Glomerular visceral epithelial cell (primary cell): ENCODE results near the gene AGAP1.
A peak's percentile ranks its signal among the peaks of the same experiment; 100 is the strongest.
"Not testable (repeated sequence)": the region's sequence is repeated elsewhere in the genome, so short reads cannot be mapped to it uniquely, and the experiment has no call there.

Source experiments
- DNase-seq: peaks from one replicate; pipeline ENCODE4 v3.0.0-alpha.2; 2016; ENCODE audit errors: extremely low spot score

Gene AGAP1

GRCh38 chr2:235592430-235592829 lies 98.6 kb downstream of the AGAP1 start:
- DNase-seq = no peak

GRCh38 chr2:235592836-235593235 lies 99.0 kb downstream of the AGAP1 start:
- DNase-seq = no peak

GRCh38 chr2:235594041-235594440 lies 100.2 kb downstream of the AGAP1 start:
- peak; percentile 74 for DNase-seq

- no peak for DNase-seq
These were observed 101.1 kb downstream of the AGAP1 start for GRCh38 chr2:235594964-235595363.

DNA sequence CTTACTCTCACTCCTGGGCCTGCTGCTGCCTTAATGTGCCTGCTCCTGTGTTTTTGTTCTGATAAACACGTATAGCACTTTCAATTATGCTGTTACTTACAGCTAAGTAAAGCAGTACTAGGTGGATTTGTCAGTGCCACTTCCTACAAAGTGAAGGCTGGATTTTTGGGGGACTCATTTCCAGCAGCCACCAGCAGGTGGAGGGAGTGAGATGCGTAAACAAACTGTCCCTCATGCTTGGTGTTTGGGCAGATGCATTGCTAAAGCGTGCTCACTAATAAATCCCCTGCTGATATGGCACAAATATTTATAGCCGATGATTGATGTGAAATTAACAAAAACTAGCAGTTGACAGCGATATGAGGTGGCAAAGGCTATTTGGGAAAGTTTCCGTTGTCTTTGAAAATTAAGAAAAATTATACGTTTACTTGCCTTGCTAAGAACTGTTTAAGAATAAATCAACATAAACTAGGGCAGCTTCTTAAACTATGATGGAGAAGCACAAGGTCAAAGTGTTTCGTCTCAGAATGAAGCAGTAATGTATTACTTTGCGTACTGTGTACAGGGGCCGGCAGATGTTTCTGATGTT lies 101.7 kb downstream of the AGAP1 start:
- peak; percentile 71 for DNase-seq

DNA sequence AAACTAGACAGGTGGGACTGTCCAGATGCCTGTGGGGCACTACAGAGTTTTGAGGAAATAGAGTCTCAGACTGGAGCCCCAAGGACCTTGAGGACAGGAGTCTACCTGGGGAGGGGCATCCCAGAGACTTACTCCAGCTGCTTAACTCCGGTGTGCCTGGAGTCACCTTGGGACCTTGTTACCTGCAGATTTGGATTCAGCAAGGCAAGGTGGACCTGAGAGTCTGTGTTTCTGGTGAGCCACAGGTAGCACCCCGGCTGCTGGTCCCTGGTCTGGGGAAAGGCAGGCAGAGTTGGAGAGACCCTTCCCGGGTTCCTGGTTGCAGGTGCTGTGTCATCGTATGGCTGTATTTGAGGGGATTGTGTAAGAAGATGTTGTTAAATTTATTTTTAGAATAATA lies 102.4 kb downstream of the AGAP1 start:
- no peak for DNase-seq

GRCh38 chr2:235597081-235597615 lies 103.3 kb downstream of the AGAP1 start:
- DNase-seq = no peak

DNA sequence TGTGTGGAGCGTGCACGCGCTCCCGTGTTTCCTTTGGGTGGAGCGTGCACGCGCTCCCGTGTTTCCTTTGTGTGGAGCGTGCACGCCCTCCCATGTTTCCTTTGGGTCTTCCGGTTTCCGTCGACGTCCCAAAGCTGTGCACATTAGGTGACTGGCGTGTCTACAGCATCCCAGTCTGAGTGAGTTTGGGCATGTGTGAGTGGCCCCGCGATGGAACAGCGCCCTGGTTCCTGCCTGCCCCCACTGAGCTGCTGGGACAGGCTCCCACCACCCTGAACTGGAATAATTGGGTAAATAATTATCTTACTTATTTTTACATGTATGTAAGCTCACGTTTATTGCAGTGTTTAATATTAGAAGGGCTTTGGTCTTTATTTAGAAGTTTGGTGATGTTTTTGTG lies 104.2 kb downstream of the AGAP1 start:
- DNase-seq = no peak

DNA sequence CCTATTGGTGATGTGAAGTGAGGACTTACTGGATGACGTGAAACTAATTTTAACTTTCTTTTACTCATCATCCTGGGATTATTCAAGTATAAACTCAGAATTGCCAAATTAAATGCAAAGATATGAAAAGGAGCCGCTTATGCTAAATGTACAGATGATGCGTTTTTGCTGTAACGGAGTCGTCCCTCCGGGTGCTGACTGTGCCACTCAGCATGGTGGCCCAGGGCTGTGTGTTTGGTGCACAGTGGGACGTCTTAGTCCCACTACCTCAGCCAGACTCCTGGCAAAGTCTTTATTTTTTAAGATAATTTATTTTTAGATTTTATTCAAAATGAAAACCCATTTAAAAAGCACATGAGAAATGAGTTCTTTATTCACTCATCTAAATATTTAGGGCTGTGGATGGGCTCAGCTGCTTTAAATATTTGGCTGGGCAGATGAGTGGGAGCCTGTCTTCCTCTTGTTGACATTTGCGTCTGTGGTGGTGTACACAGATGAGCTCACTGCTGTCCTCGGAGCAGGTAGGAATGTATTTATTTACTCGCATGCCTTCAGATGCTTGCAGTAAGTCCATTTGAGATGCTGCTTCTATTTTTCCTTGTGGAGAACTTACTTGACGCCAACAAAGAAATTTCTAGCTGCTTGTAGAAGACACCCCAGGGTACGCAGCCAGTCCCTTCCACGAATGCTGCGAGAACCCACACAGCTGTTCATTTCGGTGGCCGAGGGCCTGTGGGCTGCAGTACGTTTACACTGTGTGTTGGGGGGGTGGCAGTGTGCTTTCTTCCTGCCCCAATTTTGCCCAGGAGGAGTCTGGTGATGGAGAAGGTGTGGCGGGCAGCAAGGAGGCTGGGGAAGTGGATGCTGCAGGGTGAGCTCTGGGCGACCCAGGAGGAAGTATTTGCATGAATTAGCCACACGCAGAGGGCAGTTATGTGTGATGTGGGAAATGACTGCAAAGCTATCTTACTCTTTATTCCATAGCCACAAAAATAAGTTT lies 105.0 kb downstream of the AGAP1 start:
- no peak for DNase-seq

DNA sequence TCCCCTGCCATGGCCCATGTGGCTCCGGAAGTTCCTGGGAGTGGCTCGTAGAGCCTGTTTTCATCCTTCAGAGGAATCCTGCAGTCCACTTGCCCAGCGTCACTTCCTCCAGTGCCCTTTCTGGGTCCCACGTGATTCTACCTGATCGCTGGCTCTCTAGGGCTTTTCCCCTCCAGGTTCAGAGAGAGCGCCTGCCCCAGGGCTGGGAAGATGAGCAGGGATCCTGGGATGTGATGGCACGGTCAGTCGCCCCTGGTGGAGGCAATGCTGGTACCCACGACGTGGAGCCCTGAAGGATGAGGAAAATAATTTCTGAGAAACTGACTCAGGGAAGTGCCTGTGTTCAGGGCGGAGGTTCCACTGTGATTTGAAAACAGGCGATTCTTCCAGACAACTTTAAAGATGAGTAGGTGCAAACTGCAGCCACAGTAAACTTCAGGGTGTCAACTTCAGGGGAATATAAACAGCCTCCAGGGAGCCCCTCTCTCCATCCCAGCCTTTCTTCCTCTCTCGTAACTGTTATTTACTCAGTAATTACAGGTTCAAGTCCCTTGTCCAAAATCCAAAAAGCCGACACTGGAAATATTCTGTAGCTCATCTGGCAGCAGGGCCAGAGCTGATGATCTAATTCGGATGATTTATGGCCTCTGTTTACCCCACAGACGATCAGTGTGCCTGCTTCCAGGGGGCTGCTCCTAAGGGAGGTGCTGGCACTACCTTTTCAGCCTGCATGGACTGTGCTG lies 105.9 kb downstream of the AGAP1 start:
- DNase-seq = no peak

DNA sequence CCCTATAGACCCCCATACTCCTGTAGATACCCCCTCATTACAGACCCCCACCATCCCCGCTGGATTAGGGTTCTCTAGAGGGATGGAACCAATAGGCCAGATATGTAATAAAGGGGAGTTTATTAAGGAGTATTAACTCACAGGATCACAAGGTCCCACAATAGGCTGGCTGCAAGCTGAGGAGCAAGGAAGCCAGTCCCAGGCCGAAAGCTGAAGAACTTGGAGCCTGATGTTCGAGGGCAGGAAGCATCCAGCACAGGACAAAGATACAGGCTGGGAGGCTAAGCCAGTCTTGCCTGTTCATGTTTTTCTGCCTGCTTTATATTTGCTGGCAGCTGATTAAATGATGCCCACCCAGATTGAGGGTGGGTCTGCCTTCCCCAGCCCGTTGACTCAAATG lies 106.6 kb downstream of the AGAP1 start:
- no peak for DNase-seq

DNA sequence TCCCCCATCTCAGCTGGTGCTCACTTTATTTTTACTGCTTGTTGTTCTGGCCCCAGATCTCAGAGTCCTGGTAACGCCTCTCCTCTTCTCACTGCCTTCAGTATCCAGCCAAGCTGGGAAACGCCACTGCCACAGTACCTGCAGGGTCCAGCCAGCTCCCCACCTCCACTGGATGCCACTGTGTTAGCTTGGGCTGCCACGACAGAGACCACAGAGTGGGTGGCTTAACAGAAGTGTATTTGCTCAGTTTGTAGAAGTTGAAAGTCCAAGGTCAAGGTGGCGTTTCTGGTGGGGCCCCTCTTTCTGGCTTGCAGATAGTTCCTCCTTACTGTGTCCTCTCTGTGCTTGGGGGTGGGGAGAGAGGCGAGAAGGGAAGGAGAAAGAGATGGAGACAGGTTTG lies 107.1 kb downstream of the AGAP1 start:
- DNase-seq = no peak

- no peak for DNase-seq
These were observed 108.3 kb downstream of the AGAP1 start for GRCh38 chr2:235601960-235602704.

DNA sequence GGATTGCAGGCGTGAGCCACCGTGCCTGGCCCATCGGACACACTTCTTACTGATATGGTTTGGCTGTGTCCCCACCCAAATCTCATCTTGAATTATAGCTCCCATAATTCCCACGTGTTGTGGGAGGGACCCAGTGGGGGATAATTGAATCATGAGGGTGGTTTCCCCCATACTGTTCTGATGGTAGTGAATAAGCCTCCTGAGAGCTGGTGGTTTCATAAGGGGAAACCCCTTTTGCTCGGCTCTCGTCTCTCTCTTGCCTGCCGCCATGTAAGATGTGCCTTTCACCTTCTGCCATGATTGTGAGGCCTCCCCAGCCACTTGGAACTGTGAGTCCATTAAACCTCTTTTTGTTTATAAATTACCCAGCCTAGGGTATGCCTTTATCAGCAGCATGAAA lies 109.1 kb downstream of the AGAP1 start:
- not testable (repeated sequence) for DNase-seq

- DNase-seq = no peak
These were observed 109.8 kb downstream of the AGAP1 start for GRCh38 chr2:235603659-235604058.

DNA sequence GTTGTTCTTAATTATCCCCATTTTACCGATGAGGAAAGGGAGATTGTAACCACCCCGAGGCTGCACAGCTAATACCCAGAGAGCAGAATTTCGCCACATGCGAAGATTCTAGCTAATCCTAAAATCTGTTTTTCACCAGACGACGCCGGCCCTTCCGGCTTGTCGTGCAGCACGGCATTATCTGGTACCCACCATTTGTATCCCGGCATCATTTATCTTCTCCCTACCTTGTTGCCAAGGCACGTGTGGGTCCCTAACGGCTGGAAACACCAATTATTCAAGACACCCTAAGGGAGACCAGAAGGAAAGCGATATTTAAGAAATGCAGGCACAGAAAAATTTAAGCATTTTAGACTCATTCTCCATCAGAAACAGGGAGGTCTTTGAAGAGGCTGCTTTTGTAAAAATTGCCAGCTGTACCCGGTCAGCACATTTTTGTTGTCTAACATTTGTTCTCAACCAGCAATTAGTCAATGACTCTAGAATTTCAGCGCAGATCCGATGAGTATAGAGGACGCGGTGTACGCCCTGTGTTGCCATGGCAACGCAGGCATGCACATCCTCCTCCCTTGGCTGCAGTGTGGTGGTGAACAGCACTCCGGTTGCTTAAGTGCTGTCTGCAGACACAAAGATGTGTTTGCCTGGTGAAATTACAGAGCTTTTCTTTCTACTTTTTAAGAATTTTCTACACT lies 111.6 kb downstream of the AGAP1 start:
- peak; percentile 66 for DNase-seq

- no peak for DNase-seq
These were observed 112.3 kb downstream of the AGAP1 start for GRCh38 chr2:235606004-235606715.

DNA sequence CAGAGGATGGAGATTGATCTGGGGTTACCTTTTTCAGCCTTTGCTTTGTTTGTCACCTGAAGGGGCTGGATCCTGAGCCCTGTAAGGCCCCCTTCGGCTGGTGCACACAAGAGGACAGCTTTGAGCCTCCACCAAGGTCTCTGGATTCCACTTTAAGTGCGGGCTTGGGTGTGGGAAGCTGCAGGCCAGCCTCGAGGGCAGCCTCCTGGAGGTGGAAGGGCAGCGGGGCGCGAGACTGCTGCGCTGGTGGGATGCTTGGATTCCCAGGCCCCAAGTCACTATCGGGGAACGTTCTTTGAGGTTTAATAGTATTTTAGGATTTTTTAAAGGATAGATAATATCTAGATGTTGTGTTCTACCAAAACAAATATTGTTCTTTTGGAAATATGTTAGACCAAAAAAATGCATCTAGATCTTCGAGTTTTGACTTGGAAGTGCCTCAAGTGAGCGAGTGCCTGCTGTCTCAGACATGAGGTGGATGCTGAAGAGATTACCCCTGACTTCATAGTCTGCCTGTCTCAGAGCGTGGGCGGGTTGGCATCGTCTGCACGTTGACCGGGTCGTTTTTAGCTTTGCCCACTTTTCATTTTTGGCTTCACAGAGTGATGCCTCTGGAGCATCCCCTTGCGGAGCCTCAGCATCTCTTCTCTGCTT lies 113.8 kb downstream of the AGAP1 start:
- no peak for DNase-seq

- DNase-seq = no peak
These were observed 114.5 kb downstream of the AGAP1 start for GRCh38 chr2:235608200-235608887.
